KOPT-K1 (cell line): ENCODE measurements around the gene RRAGD.
A peak's percentile ranks its signal among the peaks of the same experiment; 100 is the strongest.

Experiments used
- H3K27ac ChIP-seq: fragments of 200-600 bp; sonication (generic); 2 replicates; pipeline ENCODE4 v1.5.1; 2016; ENCODE audit warnings: antibody characterized with exemption, mild to moderate bottlenecking, low read depth, low read length; ENCODE audit not compliant: poor library complexity, severe bottlenecking
- H3K36me3 ChIP-seq: fragments of 200-600 bp; sonication (generic); 2 replicates; pipeline ENCODE4 v1.5.1; 2017; ENCODE audit warnings: antibody characterized with exemption, mild to moderate bottlenecking, low read length, moderate library complexity; ENCODE audit not compliant: insufficient read depth
- H3K9me3 ChIP-seq: fragments of 200-600 bp; sonication (generic); 2 replicates; pipeline ENCODE4 v1.5.1; 2017; ENCODE audit warnings: antibody characterized with exemption, low read length, mild to moderate bottlenecking; ENCODE audit not compliant: insufficient read depth, poor library complexity, severe bottlenecking

The RRAGD gene

DNA sequence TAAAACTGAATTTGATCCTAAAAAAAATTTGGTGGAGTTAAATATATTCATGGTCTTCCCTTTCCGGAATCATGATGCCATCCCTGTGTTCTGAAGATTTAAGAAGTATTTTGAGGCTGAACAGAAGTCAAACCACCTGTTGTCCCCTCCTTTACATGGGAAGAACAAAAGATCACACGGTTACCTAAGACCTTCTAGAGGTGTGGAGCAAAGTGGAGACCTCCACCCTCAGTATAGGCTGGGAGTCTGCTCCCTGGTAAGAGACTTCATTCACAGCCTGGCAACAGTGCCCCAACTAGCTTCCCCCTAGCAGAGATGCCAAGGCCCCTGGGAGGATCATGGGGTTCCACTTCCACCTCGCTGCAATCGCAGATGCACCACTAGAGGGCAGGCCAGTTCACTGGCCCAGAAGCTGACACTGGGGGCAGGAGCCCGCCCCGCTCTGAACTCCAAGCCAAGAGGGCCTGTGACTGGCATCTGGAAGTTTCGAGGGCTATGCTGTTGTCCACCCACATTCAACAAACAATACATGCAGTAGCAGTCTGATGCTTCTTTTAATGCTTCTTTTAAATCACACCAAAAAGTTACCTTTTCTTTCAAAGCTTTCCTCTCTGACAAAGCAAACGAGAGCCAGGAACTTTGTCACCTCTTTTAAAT is 40.1 kb downstream of the RRAGD start:
- peak overlapping the region; percentile 26 for H3K27ac ChIP-seq
- H3K9me3 ChIP-seq = no peaks in the 10 kb centered on the region
- peaks cover 10% of the 10 kb centered on the region for H3K36me3 ChIP-seq

DNA sequence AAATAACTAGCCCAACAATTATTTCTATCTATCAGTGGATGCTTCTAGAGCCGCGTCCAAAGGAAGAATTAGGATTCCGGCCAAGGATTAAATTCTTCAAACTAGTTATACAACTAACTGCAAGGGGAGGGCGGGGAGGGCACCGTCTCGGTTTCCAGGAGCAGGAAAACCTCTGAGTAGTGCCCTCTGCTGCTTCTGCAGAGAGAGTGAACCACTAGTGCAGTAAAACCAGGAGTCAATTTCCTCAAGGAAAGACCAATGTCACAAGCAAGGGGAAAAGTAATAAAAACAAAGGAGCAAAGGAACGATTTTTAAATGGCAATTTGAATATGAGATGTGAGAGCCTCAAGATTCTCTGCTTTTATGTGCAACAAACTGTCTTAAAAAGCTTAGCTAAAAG is 43.1 kb downstream of the RRAGD start:
- no peaks in the 10 kb centered on the region for H3K9me3 ChIP-seq
- H3K27ac ChIP-seq = no peak overlapping the region
- peaks cover 20% of the 10 kb centered on the region for H3K36me3 ChIP-seq

DNA sequence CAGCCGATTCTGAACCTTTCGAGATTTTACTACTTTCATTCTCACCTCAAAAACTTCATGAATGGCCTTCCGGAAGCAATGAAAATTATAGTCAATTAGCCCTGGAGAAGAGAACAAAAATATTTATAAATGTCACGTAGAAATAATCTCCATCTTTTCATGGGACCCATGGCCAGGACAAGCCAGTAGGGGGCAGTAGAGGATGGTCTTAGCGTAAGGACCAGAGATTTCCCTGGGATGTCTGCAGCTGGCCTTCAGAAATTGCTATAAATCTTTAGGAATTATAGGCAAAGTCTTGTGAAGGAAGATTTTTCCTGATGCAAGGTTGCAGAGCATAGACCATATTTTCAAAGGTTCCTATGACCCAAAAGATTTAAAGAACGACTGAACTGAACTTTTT is 44.0 kb downstream of the RRAGD start:
- H3K36me3 ChIP-seq = peaks cover 20% of the 10 kb centered on the region
- H3K9me3 ChIP-seq = no peaks in the 10 kb centered on the region
- H3K27ac ChIP-seq = no peak overlapping the region

DNA sequence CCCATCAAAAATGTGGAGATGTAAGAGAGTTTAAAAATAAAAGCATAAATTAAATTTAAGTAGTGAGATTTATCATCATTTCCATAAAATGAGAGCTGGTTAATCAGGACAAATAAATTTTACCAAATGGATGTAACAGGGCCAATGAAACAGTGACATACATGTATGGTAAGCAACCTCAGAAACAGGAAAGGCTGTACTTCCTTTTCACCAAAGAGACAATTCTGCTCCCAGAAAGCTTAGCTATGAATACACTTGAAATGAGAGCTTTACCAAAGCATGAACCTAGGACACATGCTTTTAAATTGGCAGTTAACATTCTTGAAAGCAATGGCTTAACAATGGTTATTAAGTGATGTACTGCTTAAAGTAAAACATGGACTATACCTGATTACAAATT is 47.5 kb downstream of the RRAGD start:
- Histone ChIP-seq H3K36me3 (peaks cover 20% of the 10 kb centered on the region), H3K9me3 (no peaks in the 10 kb centered on the region), H3K27ac (peak overlapping the region; percentile 17)

DNA sequence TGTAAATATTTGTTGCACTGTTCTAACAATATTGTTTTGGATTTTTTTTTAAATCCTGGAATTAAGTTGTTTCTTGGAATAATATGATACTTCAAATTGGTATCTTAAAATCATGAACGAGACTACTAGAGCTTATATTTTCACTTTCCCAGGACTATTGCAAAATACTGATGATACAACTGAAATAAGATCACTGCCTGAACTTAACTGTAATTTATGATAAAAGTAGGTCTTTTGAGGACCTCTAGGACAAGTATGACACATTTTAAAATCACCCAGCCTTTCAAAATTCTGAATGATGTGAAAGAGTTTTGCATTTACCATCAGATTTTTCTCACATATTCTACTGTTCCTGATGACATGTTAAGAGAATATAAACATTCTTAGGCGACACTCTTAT is 50.9 kb downstream of the RRAGD start:
- Histone ChIP-seq H3K27ac (peak overlapping the region; percentile 15), H3K9me3 (no peaks in the 10 kb centered on the region), H3K36me3 (peaks cover 3% of the 10 kb centered on the region; the same call in 1 of the 2 replicates)

DNA sequence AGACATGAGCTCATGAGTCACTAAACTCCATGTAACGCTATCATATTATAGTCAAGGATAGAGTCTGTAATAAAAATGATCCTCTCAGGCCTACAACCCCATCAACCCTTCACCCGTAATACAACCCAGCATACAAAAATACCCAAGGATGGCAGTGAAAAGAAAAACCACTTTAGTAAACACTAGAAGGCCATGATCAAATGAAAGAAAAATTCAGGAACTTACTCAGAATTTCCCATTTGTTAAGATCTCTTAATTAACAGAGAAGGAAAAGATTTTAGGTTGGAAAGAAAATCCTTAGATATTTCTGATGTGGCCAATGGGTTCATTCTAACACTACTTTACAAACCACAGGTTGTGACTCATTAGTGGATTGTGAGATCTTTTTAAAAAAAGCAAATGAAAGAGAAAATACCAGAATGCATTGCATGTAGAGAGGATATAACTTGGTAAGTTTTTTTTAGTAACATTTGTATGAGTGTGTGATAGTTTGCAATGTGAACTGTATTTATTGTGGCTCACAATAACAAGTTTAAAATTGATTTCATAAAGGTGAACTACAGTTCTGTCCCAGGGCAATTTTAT is 51.6 kb downstream of the RRAGD start:
- Histone ChIP-seq H3K36me3 (no peaks in the 10 kb centered on the region), H3K27ac (peak overlapping the region; percentile 15), H3K9me3 (no peaks in the 10 kb centered on the region)

DNA sequence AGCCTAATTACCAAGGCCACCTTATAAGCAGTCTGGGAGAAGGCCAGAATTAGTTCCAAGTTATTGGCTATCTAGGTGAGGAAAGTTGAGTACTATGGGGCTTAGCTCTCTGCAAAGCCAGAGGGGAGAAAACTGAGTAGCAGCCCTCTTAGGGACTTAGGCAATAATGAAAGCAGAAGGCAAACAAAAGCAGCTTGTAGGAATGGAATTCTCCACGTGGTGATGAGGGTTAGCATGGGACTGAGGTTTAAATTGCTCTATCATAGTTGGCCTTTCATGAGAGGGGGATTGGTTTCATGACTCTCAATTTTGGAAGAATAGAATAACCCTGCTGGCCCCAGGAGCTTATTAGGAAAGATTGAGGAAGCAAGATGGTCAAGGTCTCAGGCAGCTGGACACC is 52.5 kb downstream of the RRAGD start:
- Histone ChIP-seq H3K9me3 (no peaks in the 10 kb centered on the region), H3K36me3 (no peaks in the 10 kb centered on the region), H3K27ac (peak overlapping the region; percentile 24)

DNA sequence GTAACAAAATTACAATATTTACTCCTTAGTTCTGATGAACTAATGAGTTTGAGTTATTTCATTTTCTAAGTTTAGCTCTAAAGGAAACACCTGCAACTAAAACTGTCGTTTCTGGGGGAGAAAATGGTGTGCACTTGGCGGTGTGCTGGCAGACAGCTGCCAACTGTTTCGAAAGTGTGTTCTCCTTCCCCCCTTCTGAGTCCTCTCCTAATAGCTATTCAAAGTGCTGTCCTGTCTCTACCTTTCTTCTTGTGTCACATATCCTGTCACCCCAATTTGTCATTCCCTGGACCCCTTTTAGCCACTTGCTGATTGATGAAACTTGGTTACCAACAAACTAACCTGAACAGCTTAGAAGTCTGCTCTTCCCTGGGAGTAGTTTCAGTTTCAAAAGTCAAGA is 54.7 kb downstream of the RRAGD start:
- Histone ChIP-seq H3K9me3 (no peaks in the 10 kb centered on the region), H3K27ac (peak overlapping the region; percentile 91), H3K36me3 (no peaks in the 10 kb centered on the region)

DNA sequence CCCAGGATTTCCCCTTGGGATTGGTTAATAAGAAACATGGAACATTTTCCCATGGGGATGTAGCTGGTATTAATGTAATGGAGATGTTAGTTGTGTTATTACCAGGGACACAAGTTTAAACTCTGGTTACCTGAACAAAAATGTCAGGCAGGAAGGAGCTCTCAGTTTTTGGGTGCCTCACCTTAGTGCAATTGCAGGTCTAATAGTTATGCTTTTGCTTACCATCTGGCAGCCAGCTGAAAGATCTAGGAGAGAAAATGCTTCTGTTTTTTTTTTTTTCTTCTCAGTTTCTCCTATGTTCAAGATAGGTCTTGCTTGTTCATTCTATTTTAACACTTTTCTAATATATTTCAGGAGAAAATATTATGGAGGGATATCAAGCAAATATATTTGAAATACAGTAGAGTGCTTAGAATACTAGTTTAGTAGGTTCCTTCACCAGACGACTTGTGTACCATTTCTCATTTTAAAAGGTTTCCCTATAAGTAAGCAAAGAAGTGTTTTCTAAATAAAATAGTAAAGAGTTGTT is 55.4 kb downstream of the RRAGD start:
- no peaks in the 10 kb centered on the region for H3K36me3 ChIP-seq
- peak overlapping the region; percentile 91 for H3K27ac ChIP-seq

DNA sequence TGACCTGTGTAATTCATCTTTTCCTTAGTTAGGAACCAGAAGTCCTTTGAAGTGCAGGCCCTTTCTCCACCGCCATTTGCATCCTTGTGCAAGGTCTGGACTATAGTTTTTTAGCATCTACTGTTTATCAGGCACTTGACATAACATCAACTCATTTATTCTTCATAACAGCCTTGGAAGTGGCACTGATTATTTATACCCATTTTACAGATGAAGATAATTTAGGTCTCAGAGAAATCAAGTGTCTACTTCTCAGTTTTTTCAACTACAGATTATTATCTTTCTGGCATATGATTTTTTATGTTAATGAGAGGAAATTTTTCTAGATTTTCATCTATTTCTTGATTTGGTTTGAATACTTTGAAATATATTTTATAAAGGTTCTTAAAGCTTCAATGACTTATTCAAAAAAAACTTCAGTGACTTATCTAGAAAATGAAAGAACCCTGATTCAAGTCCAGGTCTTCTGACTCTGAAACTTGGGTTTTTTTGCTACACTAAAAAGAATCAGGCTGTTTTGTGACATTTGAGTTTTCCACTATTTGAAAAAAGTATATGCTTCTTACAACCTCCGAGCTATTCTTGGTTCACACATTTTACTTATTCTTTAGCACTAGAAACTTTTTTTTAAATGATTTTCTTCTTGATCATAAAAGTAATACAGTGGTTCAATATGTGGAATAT is 56.4 kb downstream of the RRAGD start:
- Histone ChIP-seq H3K9me3 (no peaks in the 10 kb centered on the region), H3K36me3 (no peaks in the 10 kb centered on the region), H3K27ac (peak overlapping the region; percentile 91)

More for the DNA sequence above, 55.4 kb downstream of the RRAGD start:
- H3K9me3 ChIP-seq = no peaks in the 10 kb centered on the region

DNA sequence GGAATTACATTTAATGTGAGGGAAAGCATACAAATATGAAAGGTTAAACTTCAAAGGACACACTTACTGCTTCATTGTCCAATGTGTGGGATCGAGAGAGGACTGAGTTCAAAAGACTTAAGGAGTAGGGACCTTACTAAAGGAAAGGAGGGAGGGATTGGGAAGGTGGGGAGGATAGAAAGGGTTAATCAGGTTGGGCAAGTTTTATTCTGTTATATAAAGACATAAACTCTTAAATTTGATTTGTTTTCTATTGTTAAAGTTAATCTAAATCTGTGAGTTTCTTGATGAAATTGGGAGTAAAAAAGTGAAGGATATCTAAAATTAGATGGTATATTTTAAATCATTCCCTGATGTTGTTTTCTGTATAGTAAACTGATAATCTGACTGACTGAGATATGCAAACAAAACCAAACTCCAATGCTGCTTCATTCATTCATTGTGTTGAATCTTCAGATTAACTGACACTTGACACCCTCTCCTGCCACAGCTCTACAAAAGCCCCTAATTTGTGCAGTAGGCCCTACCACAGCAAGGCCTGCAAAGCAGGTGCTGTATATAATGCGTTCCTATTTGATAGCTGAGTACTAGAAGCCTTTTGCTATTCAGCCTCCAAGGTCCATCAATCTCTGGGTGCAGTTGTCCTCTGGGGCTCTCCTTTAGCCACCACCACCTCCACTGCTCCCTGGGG is 58.2 kb downstream of the RRAGD start:
- Histone ChIP-seq H3K9me3 (no peaks in the 10 kb centered on the region), H3K36me3 (no peaks in the 10 kb centered on the region), H3K27ac (peak overlapping the region; percentile 86)

DNA sequence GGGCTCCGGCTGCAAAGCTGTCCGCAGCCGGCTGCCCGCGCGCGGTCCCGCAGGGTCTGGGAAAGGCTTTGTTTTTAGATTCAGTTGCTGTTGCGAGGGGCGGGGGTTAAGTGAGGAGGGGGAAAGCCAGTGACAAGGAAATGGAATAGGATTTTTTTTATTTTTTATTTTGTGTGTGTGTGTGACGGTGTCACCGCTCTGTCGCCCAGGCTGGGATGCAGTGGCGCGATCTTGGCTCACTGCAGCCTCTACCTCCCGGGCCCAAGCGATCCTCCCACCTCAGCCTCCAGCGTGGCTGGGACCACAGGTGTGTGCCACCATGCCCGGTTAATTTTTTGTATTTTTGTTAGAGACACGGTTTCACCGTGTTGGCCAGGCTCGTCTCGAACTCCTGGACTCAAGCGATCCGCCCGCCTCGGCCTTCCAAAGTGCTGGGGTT is 58.9 kb downstream of the RRAGD start:
- H3K27ac ChIP-seq = peak overlapping the region; percentile 86
- no peaks in the 10 kb centered on the region for H3K9me3 ChIP-seq
- no peaks in the 10 kb centered on the region for H3K36me3 ChIP-seq

DNA sequence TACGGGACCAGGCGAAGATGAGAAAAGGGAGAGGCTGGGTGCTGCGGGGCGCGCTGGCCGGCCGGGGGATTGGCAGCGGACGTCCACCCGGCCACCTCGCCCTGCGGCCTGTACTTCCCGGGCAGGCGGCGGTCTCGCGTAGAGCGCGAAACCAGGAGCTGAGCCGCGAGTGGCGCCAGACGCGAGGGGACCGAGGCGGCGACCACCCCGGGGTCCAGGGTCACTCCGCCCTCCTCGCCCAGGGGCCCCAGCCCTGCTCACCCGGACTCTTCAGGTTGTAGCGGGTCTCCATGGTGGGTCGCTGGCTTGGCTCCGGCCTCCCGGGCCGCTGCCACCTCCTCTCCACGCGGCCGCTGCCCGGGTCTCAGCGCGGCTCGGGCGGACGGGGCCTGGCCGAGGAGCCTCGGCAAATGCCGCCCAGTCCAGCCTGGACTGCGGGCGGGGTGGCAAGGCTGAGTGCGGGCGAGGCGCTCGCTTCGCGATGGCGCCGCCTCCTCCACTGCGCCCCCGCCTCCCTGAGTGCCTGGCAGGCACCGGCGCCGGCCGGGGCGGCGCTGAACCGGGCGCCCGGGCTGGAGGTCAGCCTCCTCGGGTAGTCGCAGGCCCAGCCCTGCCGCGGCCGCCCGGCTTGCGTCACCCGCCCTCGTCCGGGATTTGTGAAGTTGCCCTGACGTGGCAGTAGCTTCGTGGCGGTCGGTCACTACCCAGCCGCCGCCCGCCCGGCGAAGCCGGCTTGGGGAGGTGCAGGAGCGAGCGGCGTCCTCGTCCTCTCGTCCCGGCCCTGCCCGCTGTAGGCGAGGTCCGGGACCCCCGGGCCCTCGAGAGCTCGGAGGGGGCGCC is 59.6 kb downstream of the RRAGD start, which contains the start of gene UBE2J1:
Gene UBE2J1, minus strand, starts transcription at position 445 of the 840 bp plus-strand sequence. Its CDS starts 153 bp downstream, at position 292.
- no peaks in the 10 kb centered on the region for H3K9me3 ChIP-seq
- no peaks in the 10 kb centered on the region for H3K36me3 ChIP-seq
- H3K27ac ChIP-seq = peak within 1 kb of the TSS; percentile 86

DNA sequence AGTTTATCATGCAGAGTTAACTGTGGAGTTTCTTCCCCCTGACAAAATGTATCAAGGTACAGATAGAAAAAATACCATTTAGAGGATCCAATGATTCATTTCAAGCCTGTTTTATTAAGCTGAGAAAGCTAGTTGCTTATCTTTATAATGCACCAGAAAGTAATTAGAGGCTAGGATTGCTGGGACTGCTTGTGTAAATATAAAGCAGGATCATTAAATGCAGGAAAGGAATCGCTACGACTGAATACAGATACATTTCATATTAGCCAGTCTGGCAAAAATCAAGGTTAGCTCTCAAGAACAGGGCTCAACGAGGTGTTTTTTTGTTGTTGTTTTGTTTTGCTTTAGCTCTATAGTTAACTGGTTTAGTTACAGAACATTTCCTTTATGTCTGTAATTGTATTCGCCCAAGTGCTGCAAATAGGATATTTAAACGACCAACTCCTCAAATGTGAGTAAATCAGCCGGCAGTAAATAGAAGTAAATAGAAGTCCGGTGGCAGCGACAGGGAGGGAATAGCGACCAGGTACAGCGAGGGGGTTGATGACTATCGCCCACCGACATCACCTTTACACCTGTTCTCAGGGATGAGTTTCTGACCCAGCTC is 60.3 kb downstream of the RRAGD start:
- Histone ChIP-seq H3K36me3 (no peaks in the 10 kb centered on the region), H3K27ac (peak overlapping the region; percentile 86), H3K9me3 (no peaks in the 10 kb centered on the region)
